Stimulated activated CD4-positive, alpha-beta T cell treated with anti-CD3 and anti-CD28 coated beads, Interleukin-1b, Interleukin-23, amount 100 ng/mL, for 4 hours (primary cell): ENCODE results near the gene HPCAL1.
"Not testable (repeated sequence)": the region's sequence is repeated elsewhere in the genome, so short reads cannot be mapped to it uniquely, and the experiment has no call there.

Source experiments
- DNase-seq, 2 donors: peaks; one replicate each; pipeline ENCODE4 v3.0.0-alpha.2; 2020; ENCODE audit warnings: low read depth in 2 of 2

Gene HPCAL1

GRCh38 chr2:10442469-10443126, 139.9 kb downstream of the HPCAL1 start:
- not testable (repeated sequence) for DNase-seq

DNA sequence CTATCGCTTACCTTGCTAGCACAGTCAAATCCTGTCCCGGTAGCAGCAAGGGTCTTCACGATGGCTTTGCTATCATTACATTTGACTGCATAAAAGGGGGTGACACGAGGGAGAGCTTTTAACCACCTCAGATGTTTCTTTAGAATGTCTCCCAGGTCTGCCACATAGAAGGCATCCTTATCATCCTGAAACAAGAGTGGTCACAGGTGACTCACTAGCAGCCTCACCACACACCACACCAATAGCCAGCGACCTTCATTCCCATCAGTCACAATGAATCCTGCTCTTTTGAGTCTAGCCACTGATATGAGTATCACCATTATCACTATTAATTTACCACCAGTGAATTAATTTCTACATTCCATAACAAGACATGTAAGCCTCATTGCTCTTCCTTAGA, 141.8 kb downstream of the HPCAL1 start:
- no peak for DNase-seq

DNA sequence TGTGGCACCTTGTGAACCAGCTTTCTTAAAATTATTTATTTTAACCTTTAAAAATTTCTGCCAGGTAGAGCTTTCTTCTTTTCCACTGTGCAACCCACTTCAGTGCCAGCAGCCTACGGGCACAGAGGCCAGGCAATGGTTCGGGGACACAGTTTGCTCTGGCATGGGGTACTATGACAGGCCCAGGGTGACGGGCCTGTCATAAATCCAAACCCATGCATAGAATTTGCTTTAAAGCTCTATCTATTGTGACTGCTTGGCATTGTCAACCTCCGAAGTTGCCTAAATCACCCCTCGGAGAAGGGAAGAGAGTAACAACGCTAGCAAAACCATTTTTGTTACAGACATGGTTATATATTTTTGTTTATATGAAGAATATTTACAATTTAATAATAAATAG, 143.9 kb downstream of the HPCAL1 start:
- no peak for DNase-seq

DNA sequence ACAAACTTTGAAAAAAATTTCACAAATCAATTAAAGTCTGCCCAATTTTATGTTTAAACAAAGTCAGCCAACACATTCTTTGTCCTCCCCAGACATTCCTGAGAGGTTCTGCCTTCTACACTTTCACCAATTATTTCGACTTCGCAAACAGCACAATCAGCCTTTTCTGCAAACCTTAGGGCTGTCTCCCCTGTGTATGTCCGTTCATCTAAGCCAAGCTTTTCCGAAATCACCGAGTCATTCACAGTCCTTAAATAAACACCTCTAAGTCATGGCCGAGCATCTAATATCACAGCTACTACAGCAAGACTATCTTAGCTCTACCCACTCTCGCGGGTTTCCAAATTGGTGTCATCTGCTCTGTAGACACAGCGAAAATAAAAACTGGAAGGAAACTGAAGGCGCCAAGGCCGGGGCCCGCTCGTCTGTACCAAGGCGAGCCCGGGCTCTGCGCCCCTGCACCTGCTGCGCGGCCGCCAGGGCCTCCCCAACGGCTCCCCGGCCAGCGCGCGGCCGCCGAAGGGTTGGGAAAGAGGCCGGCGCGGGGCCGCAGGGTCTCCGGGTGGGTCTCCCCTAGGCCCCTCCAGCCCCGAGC, 144.7 kb downstream of the HPCAL1 start:
- DNase-seq: peak in 1 of 2 donors; percentile 21

DNA sequence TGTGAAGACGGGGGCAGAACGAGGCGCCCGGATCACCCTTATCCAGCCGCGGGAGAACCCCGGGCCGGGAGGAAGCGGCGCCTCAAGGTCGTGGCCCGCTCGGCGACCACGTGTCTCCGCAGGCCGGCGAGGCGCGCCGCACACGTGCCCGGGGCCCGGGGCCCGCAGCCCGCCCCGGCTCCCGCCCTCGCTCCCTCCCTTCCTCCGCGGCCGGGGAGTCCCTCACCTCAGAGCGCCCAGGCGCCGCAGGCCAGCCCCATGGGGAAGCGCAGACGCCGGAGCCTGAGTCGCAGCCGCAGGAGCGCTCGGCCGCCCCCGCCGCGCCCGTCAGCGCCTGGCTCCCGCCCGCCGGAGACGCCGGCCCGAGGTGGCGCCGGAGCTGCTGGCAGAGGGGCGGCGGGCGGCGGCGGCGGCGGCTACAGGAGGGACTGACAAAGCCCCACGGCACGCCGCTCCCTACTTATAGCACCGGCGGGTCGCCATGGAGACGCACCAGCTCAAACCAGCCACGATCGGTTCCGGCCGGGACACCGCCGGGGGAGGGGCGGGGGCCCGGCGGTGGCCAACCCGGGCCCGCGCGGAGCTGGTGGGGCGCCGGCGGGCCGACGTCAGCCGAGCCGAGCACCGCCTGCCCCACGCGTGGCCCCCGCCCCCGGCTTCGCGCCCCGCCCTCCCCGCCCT, 145.3 kb downstream of the HPCAL1 start, which contains the start of gene ODC1:
ODC1 (minus strand) TSS at position 433 of the 681 bp plus-strand sequence. CDS start 3,295 bp downstream, outside the sequence.
- peak; percentile 98 to 99 for DNase-seq

GRCh38 chr2:10448576-10449485, 146.1 kb downstream of the HPCAL1 start:
- peak; percentile 93 to 94 for DNase-seq

GRCh38 chr2:10449486-10449831, 146.8 kb downstream of the HPCAL1 start:
- no peak for DNase-seq

GRCh38 chr2:10449838-10450691, 147.4 kb downstream of the HPCAL1 start:
- DNase-seq: no peak

- DNase-seq: no peak
Measured at GRCh38 chr2:10451819-10452218, 149.1 kb downstream of the HPCAL1 start.

- DNase-seq: no peak
Measured at GRCh38 chr2:10452312-10452711, 149.6 kb downstream of the HPCAL1 start.

- no peak for DNase-seq
Measured at GRCh38 chr2:10452956-10453904, 150.5 kb downstream of the HPCAL1 start.

DNA sequence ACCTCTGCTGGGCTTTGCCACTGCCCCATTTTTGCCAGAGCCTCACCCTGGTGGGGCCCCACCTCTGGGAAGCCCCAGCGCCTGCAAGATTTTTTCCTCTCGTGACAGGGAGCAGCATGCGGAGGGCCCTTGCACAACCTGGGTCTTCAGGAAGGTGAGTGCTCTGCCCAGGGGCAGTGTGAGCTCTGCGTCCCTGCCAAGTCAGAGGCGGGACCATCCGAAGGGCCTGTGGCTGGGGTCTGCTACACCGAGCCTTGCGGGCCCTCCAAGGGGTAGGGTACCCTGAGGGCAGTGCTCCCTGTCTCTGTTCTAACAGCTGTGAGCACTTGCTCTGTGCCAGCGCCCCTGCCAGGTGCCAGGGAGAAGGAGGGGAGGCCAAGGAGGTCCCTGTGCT, 151.2 kb downstream of the HPCAL1 start:
- no peak for DNase-seq

- DNase-seq: no peak
Measured at GRCh38 chr2:10454505-10454904, 151.8 kb downstream of the HPCAL1 start.

- DNase-seq: not testable (repeated sequence)
Measured at GRCh38 chr2:10457195-10457594, 154.5 kb downstream of the HPCAL1 start.

GRCh38 chr2:10457846-10458598, 155.3 kb downstream of the HPCAL1 start:
- no peak for DNase-seq

DNA sequence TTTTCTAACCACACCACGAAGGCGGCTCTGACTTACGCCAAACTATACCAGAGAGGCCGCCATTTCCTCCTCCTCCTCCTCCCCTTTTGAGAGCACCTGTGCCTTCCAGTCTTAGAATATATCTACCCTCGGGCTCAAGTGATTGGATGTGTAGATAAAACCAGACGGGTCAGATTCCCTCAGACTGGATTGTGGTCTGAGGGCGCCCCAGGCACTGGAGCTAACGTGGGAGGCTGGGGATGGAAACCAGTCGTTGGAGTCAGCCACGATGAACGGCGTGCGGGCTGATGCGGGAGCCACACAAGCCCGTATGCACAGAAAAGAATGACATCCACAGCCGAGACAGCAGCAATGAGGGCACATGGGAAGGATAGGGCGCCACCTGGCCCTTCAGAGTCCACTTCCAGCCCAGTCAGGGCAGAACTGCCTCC, 157.7 kb downstream of the HPCAL1 start:
- DNase-seq: no peak

- no peak for DNase-seq
Measured at GRCh38 chr2:10462178-10463083, 159.7 kb downstream of the HPCAL1 start.

DNA sequence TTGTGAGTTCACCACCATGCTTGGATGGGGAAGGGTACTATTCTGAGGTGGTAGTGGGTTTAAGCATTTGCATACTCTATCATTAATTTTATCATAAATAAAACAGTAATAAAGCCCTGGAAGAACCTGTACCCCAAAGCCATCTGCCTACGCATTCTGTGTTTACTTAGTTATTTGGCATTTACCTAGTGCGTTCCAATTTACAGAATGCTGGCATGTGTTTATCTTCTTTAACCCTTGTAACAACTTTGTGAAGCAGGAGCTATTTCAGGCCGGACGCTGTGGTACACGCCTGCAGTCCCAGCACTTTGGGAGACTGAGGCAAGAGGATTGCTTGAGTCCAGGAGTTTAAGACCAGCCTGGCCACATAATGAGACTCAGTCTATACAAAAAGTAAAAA, 163.2 kb downstream of the HPCAL1 start:
- DNase-seq: no peak
